Head of caudate nucleus (tissue), 42 donors: ENCODE data around the gene BTBD6.
A peak's percentile ranks its signal among the peaks of the same experiment; 100 is the strongest.

Experiments used
- DNase-seq, 42 donors: peaks; one replicate each; pipeline versions ENCODE4 v3.0.0 to v3.0.0-alpha.2; 2020 to 2021; ENCODE audit warnings: mixed read lengths in 7 of 42
- intact Hi-C: fragments of 100-400 bp; cut with DNase I; formaldehyde crosslinking; loops from one replicate; pipeline ENCODE4 v1.15.0; 2022

BTBD6 gene

DNA sequence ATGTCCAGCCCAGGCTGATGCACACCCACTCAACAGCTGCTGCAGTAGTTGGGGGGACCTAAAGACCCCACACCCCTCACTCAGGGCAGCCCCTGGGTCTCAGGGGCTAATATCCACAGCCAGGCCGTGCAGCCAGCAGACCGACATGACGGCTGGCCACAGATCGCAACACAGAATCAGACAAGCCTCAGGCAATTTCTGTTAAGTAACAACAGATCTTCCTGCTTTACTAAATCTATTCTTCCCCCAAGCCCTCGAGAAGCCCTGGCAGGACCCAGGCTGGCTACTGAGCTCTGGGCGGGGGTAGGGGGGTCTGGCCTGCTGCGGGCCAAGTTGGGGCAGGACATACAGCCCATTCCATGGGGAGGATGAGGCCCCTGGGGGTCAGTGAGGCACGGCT is 39.2 kb upstream of the BTBD6 start:
- intact Hi-C loops, result loop anchor here (10.0 kb wide), 1 partner anchor 46 kb away; no protein-coding TSS in a partner anchor
- no peak for DNase-seq

DNA sequence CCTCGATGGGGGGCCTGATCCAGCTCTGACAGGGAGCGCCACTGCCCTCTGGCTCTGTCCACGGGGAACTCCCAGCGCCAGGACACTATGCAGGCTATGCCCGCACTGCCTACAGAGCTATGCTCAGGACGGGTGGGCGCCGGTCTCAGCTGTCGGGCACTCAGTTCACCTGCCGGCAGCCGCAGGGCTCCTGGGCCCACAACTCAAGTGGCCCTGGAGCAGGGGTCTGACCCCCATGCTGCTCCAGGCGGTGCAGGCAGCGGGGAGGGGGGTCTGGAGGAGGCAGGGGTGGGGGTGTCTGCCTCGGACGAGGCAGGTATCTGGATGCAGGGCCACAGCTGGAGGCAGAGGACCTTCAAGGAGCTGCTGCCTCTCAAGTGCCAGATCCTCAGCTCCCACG is 38.7 kb upstream of the BTBD6 start:
- DNase-seq, result no peak
- intact Hi-C loops, result loop anchor here (10.0 kb wide), 1 partner anchor 45 kb away; no protein-coding TSS in a partner anchor

DNA sequence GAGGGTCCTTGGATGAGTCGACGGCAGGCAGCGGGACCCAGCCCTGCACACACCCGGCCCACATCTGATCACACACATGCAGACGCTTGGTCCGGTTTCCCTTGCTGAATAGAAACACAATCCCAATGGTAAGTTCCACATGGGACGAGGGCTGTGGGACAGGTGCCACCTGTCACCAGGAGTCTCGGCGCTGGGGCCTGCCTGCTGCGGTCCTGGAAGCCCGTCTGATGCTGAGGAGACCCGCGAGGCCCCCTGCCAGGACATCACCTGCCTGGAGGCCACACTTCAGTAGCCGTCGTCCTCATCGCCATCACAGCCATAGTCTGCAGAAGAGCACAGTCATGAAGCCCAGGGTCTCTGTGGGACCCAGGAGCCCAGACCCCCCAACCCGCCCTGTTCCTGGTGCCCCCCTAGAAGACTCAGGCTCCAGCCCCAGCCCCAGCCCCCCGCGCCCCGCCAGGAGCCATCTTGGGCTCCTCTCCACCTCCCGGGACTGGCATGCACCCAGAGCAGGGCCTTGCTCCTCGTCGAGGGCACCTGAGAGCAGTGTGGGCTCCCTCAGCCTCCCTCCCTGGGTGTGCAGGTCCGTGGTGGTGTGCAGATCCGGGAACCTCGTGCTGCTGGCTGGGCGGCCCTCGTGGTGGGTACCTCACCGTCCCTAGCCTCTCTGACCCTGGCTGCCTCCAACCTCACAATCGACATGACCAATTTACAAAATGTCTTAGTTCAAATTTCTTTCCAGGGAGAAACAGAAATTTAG is 37.9 kb upstream of the BTBD6 start:
- intact Hi-C loops, result no loop called here
- no peak for DNase-seq

DNA sequence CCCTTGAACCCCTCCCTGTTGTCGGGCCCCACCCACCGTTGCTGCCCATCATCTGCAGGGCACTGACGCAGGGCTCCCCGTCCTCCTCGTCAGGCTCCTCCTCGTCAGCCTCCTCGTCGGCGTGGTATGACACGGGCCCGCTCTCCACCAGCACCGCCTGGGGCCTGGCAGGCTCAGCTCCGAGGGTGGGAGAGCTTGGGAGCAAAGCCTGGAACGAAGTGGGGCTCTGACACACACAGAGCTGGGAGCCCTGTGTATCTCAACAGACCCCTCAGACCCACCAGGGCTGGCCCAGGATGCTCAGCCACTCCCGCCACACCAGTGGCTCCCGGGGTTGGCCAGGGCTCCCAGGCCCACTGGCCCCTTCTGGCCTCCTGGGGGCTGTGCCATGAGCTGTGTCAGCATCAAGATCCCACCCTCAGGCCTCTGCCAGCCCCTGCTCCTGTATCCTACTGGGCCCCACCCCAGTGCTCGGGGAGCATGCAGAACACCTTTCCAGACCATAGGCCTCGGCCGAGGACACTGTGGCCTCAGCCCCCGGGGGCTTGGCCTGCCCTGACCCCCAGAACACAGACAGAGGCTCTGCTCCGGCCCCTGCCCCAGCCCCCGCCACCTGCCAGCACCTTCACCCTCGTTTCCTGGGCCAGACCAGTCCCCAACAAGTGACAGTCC is 37.1 kb upstream of the BTBD6 start:
- no peak for DNase-seq
- intact Hi-C loops, result no loop called here

DNA sequence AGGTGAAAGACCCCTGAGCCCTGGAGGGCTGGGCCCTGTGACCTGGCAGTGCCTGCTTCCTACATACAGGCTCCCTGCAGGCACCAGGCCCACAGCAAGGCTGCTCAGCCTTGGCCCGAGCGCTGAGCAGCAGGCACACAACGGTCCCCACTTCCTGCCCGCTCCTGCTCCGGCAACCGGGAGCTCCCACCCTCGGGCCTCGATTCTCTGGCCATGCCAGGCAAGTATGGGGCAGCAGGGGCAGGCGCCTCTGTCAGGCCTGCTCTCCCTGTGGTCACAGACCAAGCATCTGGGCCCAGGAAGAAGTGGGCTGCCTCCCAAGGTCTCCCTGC is 36.6 kb upstream of the BTBD6 start:
- no peak for DNase-seq
- intact Hi-C loops, result no loop called here

DNA sequence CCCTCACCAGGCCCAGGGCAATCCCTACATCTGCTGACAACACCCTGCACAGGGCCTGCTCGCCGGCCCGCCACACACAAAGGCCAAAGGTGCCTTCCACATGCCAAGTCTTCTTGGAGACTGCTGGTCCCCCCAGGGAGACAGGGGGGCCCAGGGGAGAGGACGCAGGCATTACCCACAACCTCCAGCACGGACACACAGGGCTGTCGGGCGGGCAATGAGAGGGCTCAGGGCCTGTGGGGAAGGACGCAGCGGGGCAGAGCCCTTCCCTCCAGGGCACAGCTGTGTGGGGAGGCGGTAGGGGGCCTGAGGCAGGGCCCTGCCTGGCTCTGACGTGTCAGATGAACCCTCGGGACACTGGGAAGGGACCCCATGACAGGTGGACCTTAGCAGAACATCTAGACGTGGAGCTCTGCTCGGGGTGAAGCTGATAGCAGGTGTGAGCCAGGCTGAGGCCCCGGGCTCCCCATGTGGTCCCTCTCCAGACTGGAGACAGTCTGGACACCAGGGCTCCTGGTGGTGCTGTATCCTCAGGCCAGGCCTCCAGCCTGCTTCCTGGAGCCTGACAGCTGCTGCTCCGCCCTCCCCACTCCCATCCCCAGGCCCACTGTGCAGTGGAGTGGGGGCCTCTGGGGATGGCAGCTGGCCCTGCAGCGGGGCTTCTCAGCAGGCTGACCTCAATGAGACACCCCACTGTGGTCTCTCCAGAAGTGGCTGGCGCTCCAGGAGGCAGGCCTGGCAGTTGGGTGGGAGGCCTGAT is 35.6 kb upstream of the BTBD6 start:
- intact Hi-C loops, result no loop called here
- no peak for DNase-seq

DNA sequence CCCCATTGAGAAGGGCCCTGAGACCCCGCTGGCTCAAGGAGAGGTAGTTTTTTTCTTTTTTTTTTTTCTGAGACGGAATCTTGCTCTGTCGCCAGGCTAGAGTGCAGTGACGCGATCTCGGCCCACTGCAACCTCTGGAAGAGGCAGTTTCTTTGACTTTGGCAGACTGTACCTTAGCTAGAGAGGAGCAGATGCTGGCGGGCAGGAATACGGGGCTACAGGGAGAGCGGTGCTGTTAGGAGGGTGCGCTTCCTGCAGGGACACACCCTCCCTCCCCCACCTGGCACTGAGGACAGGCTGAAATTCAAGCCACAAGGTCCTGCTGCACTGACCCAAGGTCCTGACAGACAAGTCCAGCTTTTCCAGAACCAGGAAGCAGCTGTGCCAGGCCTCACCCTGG is 35.0 kb upstream of the BTBD6 start:
- intact Hi-C loops, result no loop called here
- DNase-seq, result no peak

DNA sequence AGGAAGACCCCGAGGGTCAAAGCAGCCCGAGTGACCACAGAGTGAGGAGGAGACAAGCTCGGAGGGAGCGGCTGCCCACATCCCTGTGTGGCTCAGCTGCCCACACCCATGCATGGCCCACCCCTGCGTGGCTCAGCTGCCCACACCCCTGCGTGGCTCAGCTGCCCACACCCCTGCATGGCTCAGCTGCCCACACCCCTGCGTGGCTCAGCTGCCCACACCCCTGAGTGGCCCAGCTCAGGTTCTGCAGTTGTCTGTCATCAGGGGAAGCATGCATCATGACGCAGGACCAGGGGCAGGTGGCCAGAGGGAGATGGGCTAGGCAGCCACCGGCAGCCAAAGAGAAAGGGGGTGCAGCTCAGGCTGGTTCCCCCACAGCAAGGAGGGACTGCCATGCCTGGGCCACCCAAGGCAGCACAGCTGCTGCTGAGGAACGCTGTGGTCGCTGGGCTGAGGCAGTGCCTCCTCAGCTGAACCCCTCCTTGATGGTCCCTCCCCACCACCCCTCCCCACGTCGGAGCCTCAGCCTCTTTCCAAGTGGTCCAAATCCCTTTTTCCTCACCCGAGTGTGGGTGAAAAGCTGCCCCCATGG is 33.9 kb upstream of the BTBD6 start:
- DNase-seq, result no peak
- intact Hi-C loops, result no loop called here

DNA sequence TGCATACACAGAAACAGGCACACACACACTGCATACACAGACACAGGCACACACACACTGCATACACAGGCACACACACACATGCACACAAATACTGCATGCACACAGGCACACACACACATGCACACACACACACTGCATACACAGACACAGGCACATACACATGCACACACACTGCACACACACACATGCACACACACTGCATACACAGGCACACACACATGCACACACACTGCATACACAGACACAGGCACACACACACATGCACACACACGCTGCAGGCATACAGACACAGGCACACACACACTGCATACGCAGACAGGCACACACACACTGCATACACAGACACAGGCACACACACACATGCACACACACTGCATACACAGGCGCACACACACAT is 32.7 kb upstream of the BTBD6 start:
- no peak for DNase-seq
- intact Hi-C loops, result no loop called here

DNA sequence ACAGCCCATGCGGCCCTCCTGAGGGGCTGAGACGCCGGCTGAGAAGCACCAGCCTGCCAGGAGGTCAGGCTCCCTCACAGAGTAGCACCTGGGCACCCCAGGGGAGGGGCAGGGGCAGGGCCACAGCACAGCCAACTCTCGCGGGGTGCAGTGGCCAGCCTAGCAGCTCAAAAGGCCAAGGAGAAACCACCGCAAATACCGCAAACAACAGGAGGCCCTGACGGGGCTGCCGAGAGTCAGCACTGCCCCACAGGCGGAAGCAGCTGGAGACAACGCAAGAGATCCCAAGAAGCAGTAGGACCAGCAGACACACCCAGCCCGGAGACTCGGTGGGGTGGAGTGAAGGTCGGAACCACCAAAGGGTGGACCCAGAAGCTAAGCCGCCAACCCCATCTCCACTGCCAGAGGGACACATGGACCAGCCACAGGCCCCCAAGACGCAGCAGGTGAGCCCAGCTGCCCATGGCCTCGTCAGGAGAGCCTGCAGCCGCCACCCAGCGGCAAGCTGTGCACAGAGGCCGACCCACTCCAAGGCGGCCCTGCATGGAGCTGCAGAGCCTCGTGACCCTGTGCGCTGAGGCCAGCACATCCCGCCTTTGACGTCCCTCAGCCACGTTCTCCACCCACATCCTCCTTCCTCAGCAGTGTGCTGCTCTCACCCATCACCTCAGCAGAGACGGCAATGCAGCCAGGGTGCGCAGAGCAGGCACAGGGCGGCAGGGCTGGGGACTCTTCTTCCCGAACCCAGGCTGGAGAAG is 31.7 kb upstream of the BTBD6 start:
- intact Hi-C loops, result no loop called here
- peak in 8 of 42 donors; percentile 27 to 59 (median 50) for DNase-seq

DNA sequence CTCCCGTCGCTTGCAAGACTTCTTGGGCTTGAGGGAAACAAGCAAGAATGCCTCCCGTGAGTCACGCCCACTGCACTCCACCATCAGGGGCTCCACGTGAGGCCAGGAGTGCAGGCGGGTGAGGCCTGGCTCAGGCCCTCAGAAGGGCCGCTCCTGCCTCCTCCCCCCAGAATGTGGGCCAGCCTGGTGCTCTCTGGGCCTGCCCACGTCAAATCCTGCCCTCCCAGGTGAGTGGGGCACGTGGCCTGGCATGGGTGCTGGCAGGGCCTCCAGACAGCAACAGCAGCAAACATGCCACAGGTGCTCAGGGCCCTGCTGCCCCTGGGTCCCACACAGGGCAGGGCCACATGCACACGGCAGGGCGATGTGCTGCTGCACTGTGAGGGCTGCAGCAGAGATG is 30.6 kb upstream of the BTBD6 start:
- no peak for DNase-seq
- intact Hi-C loops, result no loop called here

DNA sequence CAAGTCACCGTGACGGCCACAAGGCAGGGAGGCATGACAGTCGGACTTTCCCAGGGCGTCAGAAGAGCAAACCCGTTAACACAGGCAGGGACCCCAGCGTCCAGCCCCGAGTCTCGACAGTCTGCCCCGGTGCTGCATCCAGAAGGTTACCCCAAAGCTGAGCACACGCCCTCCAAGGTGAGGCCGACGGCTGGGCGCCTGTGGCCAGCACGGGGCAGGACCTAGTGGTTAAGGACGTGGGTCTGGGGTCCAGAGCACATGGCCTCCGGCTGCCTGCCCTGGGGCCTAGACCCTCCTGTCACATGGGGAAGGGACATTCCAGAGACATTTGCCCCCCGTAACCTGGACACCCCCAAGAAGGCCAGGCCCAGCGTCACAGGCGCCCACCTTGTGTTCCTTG is 29.7 kb upstream of the BTBD6 start:
- intact Hi-C loops, result no loop called here
- DNase-seq, result no peak

DNA sequence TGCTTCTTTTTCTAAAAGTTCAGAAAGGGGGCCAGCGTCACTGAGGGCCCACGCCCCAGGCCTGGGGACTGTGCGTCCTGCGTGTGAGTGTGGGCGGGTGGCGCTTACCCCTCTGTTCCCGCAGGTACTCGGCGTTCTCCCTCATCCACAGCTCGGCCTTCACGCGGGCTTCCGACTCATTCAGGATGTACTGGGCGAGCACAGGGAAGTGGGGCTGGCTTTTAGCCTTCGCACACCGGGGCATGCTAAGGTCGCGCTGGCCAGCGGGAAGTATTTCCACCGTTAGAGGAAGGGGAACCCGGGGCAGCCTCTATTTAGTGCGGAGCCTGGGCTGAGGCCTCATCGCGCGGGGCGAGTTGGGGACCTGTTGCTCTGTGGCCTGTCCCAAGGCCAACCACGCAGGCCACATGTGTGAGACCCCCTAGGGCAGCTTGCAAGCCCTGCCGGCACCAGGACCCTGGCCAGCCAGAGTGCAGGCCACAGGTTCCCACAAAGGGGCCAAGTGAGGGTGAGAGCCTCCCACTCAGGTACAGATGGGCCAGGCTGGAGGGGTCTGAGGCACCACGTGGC is 29.2 kb upstream of the BTBD6 start:
- no peak for DNase-seq
- intact Hi-C loops, result no loop called here

DNA sequence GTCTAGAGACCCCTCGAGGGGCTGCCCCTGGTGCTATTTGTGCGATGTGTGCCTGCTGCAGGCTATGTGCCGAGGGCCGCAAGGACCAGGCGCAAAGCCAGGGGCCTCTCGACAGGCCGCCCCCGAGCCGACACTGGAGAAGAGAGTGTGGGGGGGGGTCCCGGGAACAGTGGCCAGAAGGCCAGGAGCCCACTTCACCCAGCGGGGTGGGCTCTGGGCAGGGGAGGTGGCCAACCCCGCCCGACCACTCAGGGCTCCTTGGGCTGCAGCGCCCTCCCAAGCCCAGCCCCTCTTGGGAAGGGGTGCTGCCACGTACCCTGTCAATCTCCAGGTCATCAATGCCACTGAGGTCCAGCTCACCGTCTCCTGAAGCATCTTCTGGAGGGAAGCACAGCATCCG is 28.6 kb upstream of the BTBD6 start:
- no peak for DNase-seq
- intact Hi-C loops, result no loop called here

DNA sequence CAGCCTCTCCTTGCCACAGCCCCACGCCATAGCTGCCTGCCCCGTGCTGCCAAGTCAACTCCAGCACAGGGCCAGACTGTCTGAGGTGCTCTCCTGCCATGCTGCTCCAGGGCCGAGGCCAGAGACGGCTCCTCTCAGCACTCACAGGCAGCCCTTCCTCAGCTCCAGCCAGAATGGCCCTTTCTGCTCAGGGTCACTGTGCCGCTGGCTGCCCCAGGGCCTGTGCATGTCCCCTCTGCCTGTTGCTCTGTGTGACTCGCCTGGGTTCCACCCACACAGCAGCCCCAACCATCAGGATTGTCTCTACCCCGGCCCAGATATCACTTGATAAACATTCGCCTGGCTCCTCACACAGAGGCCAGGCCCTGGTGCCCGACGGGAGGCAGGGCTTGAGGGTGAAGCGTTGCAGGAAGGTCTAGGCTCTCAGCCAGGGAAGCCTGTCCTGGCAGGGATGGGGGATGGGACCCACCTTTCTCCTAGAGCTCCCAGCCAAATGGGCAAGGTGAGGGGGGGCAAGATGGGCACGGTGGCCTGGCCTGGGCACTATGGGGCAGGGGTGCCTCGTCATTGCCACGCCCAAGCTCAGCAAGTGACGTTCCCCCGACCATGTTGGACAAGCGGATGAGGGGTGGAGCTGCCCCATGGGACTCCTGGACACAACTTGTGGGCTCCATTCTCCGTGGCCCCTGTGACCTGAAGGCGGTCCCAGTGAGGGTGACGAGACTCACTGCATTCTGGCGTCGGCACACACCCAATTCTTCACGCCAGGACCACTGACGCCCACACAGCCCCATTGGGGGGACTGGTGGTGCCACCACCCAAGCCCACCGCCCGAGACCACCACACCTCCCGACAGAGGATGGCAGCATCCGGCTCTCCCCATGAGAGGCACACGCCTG is 27.4 kb upstream of the BTBD6 start:
- intact Hi-C loops, result no loop called here
- DNase-seq, result no peak

DNA sequence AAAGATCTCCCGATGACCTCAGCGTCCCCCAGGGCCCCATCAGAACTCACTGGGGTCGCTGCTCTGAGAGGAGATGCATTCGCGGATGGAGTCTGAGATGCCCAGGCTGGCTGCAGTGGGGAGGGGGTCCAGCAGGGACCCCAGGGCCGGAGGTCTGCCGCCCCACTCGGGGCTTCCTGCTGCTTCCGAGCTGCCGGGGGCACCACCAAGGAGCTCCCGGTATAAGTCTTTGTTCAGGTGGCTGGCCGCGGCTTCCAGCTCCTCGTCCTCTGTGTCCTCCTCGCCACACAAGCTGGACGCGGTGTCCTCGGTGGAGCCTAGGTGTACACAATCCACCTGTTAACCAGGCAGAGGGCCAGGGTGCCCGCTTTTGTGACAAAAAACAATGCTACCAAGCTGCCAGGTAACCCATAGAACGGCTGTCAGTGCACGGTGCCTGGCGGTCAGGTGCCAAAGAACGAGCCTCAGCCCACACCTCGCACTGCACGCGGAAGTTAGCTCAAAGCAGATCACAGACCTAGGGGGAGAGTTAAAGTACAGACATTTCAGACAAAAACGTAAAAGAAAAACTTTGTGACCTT is 26.6 kb upstream of the BTBD6 start:
- intact Hi-C loops, result no loop called here
- no peak for DNase-seq

DNA sequence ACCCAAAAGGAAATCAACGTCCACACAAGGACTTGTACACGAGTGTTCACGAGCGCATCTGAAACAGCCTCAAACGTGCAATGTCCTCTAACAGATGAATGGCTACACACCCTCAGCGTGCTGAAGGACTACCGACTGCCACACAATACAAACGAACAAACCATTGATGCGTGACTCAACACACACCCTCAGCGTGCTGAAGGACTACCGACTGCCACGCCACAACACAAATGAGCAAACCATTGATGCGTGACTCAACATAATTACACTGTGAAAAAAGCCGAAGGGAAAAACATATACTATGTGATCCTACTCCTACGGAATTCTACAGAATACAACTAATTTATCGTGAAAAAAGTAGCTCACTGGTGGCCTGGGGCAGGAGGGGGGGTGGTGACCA is 25.1 kb upstream of the BTBD6 start:
- intact Hi-C loops, result no loop called here
- DNase-seq, result no peak
